Neural progenitor cell (in vitro differentiated cells): ENCODE data around the gene TNFSF18. TPM values are rescaled to one million over a fixed set of nuclear protein-coding genes. Genes with fewer than 3 reads are reported as not detected.

Source experiments
- DNase-seq: peaks from one replicate; pipeline ENCODE4 v3.0.0-alpha.2; 2016; ENCODE audit warnings: low spot score
- H2AFZ ChIP-seq: fragments of 200-600 bp; sonication (generic); replicated peaks from 2 replicates; pipeline ENCODE4 v1.6.1; 2016; ENCODE audit warnings: antibody characterized with exemption
- H3F3A ChIP-seq: fragments of 200-600 bp; sonication (generic); 2 replicates; pipeline ENCODE4 v1.6.1; 2016; ENCODE audit warnings: antibody characterized with exemption, low read depth
- H3K27ac ChIP-seq: fragments of 200-600 bp; sonication (generic); 2 replicates; pipeline ENCODE4 v1.5.1; 2016; ENCODE audit warnings: mild to moderate bottlenecking
- H3K27me3 ChIP-seq: fragments of 200-600 bp; sonication (generic); 2 replicates; pipeline ENCODE4 v1.6.1; 2016; ENCODE audit warnings: mild to moderate bottlenecking, moderate library complexity
- H3K36me3 ChIP-seq: fragments of 200-600 bp; sonication (generic); 2 replicates; pipeline ENCODE4 v1.5.1; 2016
- H3K4me1 ChIP-seq: fragments of 200-600 bp; sonication (generic); 2 replicates; pipeline ENCODE4 v1.6.1; 2016; ENCODE audit warnings: mixed run types
- H3K4me2 ChIP-seq: fragments of 200-600 bp; sonication (generic); 2 replicates; pipeline ENCODE4 v1.6.1; 2016
- H3K4me3 ChIP-seq: fragments of 200-600 bp; sonication (generic); 2 replicates; pipeline ENCODE4 v1.5.1; 2016
- H3K79me2 ChIP-seq: fragments of 200-600 bp; sonication (generic); 2 replicates; pipeline ENCODE4 v1.6.1; 2016; ENCODE audit warnings: low read depth
- H3K9ac ChIP-seq: fragments of 200-600 bp; sonication (generic); 2 replicates; pipeline ENCODE4 v1.6.1; 2016
- H3K9me3 ChIP-seq: fragments of 200-600 bp; sonication (generic); 2 replicates; pipeline ENCODE4 v1.5.1; 2016; ENCODE audit warnings: low read depth
- H4K20me1 ChIP-seq: fragments of 200-600 bp; sonication (generic); 2 replicates; pipeline ENCODE4 v1.6.1; 2016; ENCODE audit warnings: low read depth
- H3K27ac Mint-ChIP-seq: 3 replicates; pipeline ENCODE4 v1.8.0; 2021; ENCODE audit warnings: mixed read lengths
- H3K27me3 Mint-ChIP-seq: 2 replicates; pipeline ENCODE4 v1.8.0; 2022; ENCODE audit warnings: low read depth, mild to moderate bottlenecking, inconsistent platforms, moderate library complexity, mixed read lengths; ENCODE audit not compliant: insufficient read depth
- H3K36me3 Mint-ChIP-seq: 3 replicates; pipeline ENCODE4 v1.8.0; 2021; ENCODE audit warnings: mixed read lengths
- H3K4me1 Mint-ChIP-seq: 3 replicates; pipeline ENCODE4 v1.8.0; 2021; ENCODE audit warnings: mixed read lengths
- H3K4me3 Mint-ChIP-seq: 3 replicates; pipeline ENCODE4 v1.8.0; 2021; ENCODE audit warnings: mild to moderate bottlenecking, moderate library complexity, mixed read lengths
- H3K9me3 Mint-ChIP-seq: 3 replicates; pipeline ENCODE4 v1.8.0; 2020; ENCODE audit warnings: mixed read lengths
- CTCF ChIP-seq: fragments of 200-600 bp; sonication (generic); IDR thresholded peaks from 2 replicates; pipeline ENCODE4 v1.5.1; 2017; ENCODE audit warnings: antibody characterized with exemption, mild to moderate bottlenecking
- EZH2 ChIP-seq: fragments of 200-600 bp; sonication (generic); IDR thresholded peaks from 2 replicates; pipeline ENCODE4 v1.6.1; 2017; ENCODE audit warnings: antibody characterized with exemption, mild to moderate bottlenecking, moderate library complexity
- EZH2phosphoT487 ChIP-seq: fragments of 200-600 bp; sonication (generic); IDR thresholded peaks from 2 replicates; pipeline ENCODE4 v1.6.1; 2017; ENCODE audit warnings: antibody characterized with exemption
- total RNA-seq: library from RNA; depleted of rRNA; stranded (reverse); fragments of >200 nt; gene quantifications from 2 replicates; pipeline ENCODE4 v1.2.3, GENCODE V29; 2015; ENCODE audit warnings: low replicate concordance

The TNFSF18 gene
- total RNA-seq, 1 donor from 2014 or later = not detected

DNA sequence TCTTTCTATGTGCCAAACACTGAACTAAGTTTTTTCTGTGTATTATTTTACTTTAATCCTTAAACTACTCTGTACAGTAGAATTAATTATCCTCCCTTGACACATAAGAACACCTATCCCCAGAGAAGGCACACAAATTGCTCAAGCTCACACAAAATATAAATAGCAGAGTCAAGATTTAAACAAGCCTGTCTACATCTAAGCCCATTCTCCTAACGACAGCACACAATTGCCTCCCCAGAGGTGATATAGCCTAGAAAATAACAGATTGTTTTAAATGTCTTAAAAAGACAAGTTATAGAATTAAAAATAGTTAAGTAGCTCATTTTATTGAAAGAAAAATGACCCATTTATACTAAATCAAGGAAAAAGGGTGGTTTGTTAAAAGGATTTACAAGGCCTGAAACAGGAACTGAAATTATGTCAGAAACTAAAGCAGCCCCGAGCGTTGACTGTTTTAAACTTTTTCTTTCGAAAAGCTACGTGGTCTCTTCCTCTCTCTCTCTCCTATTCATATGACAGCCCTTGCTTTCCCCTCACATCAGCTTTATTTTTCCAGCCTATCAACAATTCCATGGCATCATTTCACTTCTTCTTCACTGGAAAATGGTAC is 30.5 kb downstream of the TNFSF18 start:
- Mint-ChIP-seq H3K27ac (no peak overlapping the region), H3K9me3 (no peaks in the 10 kb centered on the region), H3K27me3 (no peaks in the 10 kb centered on the region), H3K36me3 (no peaks in the 10 kb centered on the region), H3K4me3 (no peak overlapping the region), H3K4me1 (no peaks in the 10 kb centered on the region)
- Histone ChIP-seq H3K9me3 (no peaks in the 10 kb centered on the region), H4K20me1 (no peaks in the 10 kb centered on the region), H3K27ac (no peak overlapping the region), H3K79me2 (no peaks in the 10 kb centered on the region), H3K4me1 (no peaks in the 10 kb centered on the region), H3F3A (no peaks in the 10 kb centered on the region), H3K4me3 (no peak overlapping the region), H2AFZ (no peak overlapping the region), H3K4me2 (no peak overlapping the region), H3K9ac (no peak overlapping the region), H3K27me3 (no peaks in the 10 kb centered on the region), H3K36me3 (no peaks in the 10 kb centered on the region)
- TF ChIP-seq EZH2 = no peak
- no peak for TF ChIP-seq EZH2phosphoT487
- TF ChIP-seq CTCF = no peak
- no peak for DNase-seq

DNA sequence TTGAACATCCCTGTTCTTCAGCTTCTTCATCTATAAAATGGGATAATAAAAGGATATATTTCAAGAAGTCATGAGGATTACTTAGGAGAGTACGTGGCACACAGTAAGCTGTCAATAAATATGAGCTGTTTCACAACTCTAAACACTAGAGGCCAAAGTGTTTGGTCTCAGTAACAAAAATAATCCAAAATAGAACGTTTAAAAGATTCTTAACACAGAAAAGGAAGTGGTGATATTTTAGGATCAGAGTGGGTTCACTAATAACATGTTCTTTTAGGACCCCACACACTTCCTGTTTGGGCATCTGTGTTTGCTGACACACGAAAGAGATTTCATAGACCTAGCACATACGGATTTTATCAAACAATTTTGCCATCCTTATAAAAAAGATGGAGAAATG is 32.9 kb downstream of the TNFSF18 start:
- H3K4me3 ChIP-seq = no peak overlapping the region
- no peak overlapping the region for H3K4me2 ChIP-seq
- H3K9me3 Mint-ChIP-seq = no peaks in the 10 kb centered on the region
- H2AFZ ChIP-seq = no peak overlapping the region
- no peaks in the 10 kb centered on the region for H3K9me3 ChIP-seq
- TF ChIP-seq CTCF = no peak
- no peak for TF ChIP-seq EZH2phosphoT487
- TF ChIP-seq EZH2 = no peak
- no peaks in the 10 kb centered on the region for H3K27me3 Mint-ChIP-seq
- H3K9ac ChIP-seq = no peak overlapping the region
- H3K4me1 ChIP-seq = no peaks in the 10 kb centered on the region
- no peak for DNase-seq
- H3K4me1 Mint-ChIP-seq = no peaks in the 10 kb centered on the region
- no peaks in the 10 kb centered on the region for H4K20me1 ChIP-seq
- no peaks in the 10 kb centered on the region for H3K79me2 ChIP-seq
- no peak overlapping the region for H3K27ac Mint-ChIP-seq
- H3K4me3 Mint-ChIP-seq = no peak overlapping the region
- H3K27me3 ChIP-seq = no peaks in the 10 kb centered on the region
- H3F3A ChIP-seq = no peaks in the 10 kb centered on the region
- no peaks in the 10 kb centered on the region for H3K36me3 Mint-ChIP-seq
- no peaks in the 10 kb centered on the region for H3K36me3 ChIP-seq
- no peak overlapping the region for H3K27ac ChIP-seq

DNA sequence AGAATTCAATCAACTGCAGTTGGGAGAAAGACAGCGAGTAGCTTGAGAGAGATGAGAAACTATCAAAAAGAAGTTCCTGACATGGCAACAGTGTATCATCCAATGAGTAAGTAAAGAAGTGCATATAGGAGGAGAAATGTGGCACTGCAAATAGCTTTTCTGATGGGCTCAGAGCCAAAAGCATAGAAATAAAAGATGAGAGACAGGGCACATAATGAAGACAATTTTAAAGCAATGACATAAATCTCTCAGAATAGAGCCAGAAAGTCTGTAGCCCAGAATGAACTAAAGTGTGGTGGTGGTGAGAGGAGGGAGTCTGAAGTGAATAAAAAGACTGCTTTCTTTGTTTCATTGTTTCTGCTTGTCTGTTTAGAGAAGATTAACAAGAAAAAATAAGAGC is 34.3 kb downstream of the TNFSF18 start:
- Histone ChIP-seq H3K9ac (no peak overlapping the region), H3K4me2 (no peak overlapping the region), H3K4me1 (no peaks in the 10 kb centered on the region), H3K4me3 (no peak overlapping the region), H3F3A (no peaks in the 10 kb centered on the region), H3K79me2 (no peaks in the 10 kb centered on the region), H4K20me1 (no peaks in the 10 kb centered on the region), H3K9me3 (no peaks in the 10 kb centered on the region), H3K27me3 (no peaks in the 10 kb centered on the region), H2AFZ (no peak overlapping the region), H3K36me3 (no peaks in the 10 kb centered on the region), H3K27ac (no peak overlapping the region)
- H3K27me3 Mint-ChIP-seq = no peaks in the 10 kb centered on the region
- H3K27ac Mint-ChIP-seq = no peak overlapping the region
- no peaks in the 10 kb centered on the region for H3K9me3 Mint-ChIP-seq
- H3K4me1 Mint-ChIP-seq = no peaks in the 10 kb centered on the region
- no peaks in the 10 kb centered on the region for H3K36me3 Mint-ChIP-seq
- no peak overlapping the region for H3K4me3 Mint-ChIP-seq
- no peak for DNase-seq
- TF ChIP-seq EZH2 (no peak), EZH2phosphoT487 (no peak), CTCF (no peak)
